Activated CD8-positive, alpha-beta memory T cell treated with anti-CD3 and anti-CD28 coated beads, Interleukin-2, amount 50 U/mL, for 1 hour (primary cell): ENCODE results near the gene CYGB.

Experiments
- DNase-seq: peaks from one replicate; pipeline ENCODE4 v3.0.0-alpha.2; 2020; ENCODE audit errors: extremely low read depth

The CYGB gene

GRCh38 chr17:76501018-76501826 lies 36.3 kb downstream of the CYGB start, which contains the start of gene RHBDF2:
RHBDF2 (minus strand) TSS chr17:76501423; CDS start chr17:76481524, 19,899 bp downstream.
- peak; percentile 68 for DNase-seq

DNA sequence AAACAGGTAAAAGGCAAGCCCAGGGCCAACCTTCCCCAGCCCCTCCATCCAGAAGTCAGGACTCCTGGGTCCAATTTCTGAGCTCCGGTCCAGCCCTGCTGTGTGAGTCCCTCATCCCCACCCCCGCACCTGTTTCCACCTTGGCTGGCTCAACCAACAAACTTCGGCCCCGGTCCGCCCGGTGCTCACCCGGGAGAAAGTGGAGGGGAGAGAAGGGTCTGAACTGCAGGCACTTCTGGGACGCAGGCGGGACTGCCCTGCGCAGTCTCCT lies 36.8 kb downstream of the CYGB start:
- DNase-seq, result no peak

DNA sequence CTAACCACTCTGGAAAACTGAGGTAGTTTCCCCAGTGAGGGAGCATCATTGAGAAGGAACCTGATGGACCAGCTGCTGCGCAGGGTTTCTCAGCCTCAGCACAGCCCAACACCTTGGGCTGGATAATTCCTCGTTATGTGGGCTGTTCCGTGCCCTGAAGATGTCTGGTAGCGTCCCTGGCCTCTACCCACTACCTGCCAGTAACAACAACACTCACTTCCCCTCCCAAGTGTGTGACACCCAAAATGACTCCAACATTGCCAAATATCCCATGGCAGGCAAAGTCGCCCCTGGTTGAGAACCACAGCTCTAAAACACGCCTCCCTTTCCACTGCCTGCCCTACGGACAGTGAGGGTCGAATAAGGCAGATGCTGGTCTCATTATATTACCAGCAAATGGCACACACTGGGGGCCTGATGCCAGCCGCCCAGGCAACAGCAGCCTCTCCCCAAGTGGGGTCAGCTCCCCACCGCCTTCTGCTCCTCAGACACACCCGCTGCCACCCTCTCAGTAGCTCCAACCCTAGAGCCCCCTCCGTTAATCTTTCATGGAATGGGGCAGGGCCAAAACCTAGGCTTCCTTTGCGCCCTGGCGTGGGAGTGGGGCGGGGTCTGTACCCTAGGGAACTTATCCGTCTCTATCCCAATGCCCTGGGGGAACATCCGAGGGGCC lies 37.3 kb downstream of the CYGB start:
- no peak for DNase-seq

DNA sequence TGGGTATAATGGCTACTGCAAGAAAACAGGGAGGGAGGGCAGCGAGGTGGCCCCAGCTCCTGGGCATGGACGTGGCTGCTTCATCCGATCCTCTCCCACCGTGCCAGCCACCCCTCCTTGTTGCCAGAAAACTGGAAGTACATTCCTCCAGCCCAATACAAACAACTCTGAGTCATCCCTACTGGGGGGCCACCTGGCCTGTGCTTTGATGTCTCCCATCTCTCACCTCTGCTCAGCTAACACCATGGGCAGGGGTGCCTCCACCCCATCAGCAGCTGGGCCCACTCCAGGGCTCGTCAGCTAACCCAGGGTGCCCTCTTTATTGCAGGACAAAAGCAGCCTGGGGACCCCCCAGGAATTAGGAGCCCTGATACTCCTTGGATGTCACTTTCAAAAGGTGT lies 38.2 kb downstream of the CYGB start:
- DNase-seq, result no peak

- no peak for DNase-seq
These were observed 38.6 kb downstream of the CYGB start for GRCh38 chr17:76498876-76499251.

DNA sequence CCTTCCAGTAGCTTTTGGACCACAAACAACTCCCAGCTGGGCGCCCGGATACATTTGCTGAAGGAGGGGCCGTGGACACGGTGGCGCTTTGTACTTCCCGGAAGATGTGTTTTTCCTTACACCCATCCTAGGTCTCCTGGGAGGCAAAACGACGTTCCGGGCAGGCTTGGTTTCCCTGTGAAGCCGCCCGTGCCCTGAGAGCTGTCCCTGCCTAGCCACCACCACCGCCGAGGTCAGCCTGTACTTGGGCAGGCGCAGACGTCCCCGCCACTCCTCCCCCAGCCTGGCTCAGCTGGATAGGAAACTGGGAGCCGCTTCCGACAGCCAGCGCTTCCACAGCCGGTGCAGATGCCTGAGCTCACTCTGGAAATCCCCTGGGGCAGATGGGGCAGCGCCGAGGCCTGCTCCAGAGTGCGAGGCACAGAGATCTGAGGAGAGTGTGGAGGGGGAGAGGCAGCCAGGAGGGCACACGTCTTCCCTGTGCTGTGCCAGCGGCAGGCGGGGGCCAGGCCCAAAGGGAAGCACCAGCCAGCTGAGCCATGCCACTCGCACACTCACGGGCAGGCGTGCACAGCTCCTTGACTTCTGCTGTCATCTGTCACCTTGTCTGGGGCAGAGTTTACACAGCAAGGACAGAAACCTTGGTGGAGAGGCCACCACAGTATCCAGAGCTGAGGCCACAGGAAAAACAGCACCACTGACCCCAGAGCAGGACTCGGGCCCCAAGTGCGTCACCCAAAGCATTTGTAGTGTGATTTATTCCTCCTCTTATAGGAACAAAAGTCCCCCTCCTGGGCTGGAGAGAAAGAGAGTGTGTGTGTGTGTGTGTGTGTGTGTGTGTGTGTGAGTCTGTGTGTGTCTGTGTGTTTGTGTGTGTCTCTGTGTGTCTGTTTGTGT lies 39.3 kb downstream of the CYGB start:
- no peak for DNase-seq

DNA sequence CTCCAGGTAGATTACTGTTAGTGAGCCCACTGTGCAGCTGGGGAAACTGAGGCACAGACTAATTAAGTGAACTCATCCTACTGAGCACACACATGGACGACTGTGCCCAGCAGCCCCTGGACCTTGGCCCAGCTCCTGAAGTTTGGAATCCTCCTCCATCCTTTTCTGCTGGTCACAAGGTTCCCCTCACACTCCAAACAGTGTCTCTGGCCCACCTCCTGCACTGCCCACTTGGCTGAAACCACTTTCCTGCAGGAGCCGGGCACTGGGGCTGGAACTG lies 39.9 kb downstream of the CYGB start:
- no peak for DNase-seq

DNA sequence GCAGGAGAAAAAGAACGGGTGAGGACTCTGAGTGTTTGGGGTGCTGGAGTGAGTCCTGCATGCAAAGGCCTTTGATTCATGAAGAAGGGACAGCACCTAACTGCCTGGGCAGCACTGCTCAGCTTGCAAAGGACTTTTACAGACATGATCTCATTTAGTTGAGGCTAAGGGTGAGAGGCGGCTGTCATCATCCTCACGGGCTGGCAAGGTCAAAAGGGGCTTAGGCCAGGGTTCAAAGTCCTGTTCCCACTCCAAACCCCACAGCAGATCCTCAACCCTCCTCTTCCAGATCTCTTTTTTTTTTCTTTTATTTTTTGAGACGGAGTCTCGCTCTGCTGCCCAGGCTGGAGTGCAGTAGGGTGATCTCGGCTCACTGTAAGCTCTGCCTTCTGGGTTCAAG lies 41.0 kb downstream of the CYGB start:
- DNase-seq, result no peak

DNA sequence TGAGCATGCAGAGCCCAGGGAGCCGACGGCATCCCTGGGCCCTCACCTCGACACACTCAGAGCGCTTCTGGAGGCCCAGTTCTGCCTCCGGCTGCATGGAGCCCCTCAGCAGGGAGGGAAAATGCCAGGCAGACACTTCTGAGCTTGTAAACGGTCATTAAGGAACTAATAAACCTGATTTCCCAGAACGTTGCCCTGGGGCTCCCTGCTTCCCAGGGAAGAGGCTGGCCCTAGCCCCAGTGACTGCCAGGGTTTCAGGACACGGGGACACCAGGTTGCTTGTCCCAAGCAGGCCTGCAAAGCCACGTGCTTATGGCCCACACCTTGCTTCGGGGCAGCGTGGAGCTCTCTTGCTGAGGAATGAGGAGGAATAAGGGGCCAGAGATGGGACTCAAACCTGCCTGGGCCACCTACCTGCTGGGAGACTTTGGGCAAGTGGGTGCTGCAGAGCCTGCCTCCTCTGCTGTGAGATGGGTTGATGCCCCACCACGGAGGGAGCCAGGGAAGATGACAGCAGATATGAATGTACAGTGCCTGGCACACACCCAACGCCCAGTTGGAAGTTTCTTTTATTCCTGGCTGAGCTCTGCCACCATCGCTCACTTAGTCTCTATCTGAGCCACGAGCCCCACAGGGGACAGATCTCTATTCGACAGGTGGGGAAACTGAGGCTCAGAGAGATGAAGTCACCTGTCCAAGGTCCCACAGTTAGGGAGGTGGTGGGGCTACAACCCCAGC lies 41.7 kb downstream of the CYGB start:
- no peak for DNase-seq

- DNase-seq, result no peak
These were observed 43.9 kb downstream of the CYGB start for GRCh38 chr17:76493505-76494167.

- DNase-seq, result no peak
These were observed 44.5 kb downstream of the CYGB start for GRCh38 chr17:76492989-76493501.

DNA sequence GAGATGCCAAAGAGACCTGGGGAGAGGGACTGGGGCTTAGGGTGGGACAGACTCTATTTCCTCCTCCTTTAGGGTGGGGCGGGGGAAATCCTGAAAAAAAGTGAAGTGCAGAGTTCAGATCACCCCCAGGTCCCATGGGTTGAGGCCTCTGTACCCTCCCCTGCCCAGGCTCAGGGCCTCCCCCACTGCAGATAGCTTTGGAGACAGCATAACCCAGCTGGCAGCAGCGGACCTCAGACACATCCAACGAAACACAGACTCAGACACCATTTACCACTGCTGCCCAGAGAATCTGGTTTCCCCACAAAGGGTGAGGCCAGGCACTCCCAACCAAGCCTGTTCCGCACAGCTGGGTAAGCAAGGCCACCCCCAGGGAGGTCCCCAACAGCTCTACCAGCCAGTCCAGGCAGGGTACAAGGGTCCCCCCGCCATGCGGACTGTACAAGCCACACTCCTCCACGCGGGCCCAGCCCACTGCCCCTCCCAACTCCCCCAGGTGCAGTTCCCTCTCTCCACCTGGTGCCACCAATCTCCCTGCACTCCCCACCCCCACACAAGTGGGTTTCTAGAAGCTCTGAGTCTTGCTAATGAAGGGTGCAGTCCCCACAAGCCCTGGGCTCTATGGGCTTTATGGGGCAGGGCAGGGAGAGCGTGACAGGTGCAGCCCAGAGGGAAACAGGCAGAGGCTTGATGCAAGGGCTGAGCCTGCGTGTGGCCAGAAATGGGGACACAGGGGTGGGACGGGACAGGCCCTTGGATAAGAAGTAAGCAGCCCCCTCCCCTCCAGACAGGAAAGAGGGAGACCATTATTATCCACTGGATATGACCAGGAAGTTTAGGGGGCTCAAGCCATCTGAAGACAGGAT lies 45.2 kb downstream of the CYGB start:
- no peak for DNase-seq

DNA sequence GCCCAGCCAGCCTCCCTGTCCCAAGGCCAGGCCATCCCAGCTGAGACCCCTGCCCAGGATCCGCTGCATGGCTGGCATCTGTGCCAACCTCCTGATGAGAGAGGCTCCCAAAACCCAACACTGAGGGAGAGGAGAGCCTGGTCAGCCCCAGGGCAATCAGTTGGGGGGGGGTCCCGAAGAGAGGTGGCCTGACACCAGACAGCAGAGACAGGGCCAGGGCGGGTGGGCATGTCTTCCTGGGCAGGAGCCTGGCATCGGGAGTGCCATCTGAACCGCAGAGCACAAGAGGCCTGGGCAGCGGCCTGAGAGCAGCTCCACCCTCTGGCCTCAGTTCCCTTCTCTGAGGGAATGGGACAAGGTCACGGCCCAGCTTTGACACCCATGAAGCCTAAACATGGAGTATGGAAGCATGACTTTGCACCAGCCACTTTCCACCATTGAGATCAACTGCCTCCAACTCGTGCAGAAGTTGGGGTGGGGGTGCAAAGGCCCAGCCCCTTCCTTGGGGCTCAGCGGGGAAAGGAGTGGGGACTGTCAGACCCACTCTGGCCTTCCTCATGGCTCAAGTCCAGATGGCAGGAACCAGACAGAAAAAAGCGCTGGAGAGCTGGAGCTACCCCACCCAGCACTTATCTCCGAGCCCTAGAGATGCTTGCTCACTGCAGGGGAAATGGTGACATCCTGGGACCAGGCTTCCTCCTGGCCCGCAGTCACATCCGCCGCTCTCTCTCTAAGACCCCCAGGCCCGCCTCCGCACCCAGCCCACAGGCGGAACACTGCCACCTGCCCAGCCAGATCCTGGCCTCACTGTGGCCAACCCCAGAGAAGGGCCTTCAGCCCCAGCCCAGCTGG lies 46.0 kb downstream of the CYGB start:
- no peak for DNase-seq

DNA sequence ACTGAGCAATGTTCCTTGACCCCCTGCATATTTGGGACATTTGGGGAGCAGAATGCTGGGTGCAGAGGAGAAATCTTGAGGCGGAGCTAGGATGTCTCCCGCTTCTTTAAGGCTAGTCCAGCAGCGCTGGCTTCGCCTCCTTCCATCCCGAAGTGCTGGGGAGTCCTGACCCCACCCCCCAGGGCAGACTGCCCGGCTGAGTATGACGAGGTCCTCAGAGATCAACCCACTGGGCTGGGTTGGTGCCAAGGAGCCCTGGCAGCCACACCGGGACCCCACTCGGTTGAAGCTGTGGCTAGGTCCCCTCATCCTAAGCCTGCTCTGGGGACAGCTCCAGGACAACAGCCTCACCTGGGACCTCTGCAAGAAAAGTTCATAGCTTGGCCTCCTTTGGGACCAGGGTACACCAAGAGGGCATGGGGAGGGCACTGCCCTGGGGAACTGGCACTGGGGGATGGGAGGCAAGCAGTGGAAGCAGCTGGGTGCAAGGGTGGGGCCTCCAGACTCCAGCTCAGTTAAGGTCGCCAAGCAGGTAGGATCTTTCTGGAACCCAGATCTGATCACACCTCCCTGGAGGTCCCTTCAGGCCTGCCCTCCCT lies 47.3 kb downstream of the CYGB start:
- no peak for DNase-seq

- no peak for DNase-seq
These were observed 49.9 kb downstream of the CYGB start for GRCh38 chr17:76487451-76488192.

GRCh38 chr17:76485569-76485968 lies 51.9 kb downstream of the CYGB start:
- no peak for DNase-seq

GRCh38 chr17:76484228-76484725 lies 53.2 kb downstream of the CYGB start:
- DNase-seq, result no peak

GRCh38 chr17:76481071-76481655 lies 56.3 kb downstream of the CYGB start:
- DNase-seq, result no peak
